Endometrial microvascular endothelial cells (primary cell): ENCODE data around the gene ARMC7. TPM values are rescaled to one million over a fixed set of nuclear protein-coding genes. Genes with fewer than 3 reads are reported as not detected.

Experiments
- in situ Hi-C: cut with HindIII; loops from 2 replicates; pipeline ENCODE4 v1.10.0; 2017; ENCODE audit warnings: low sequenced_read_pairs, low pct_unique_long_range_greater_than_20kb; ENCODE audit errors: inconsistent ontology term
- total RNA-seq: library from RNA; depleted of rRNA; stranded (reverse); fragments of >200 nt; gene quantifications from one replicate; pipeline ENCODE4 v1.2.3, GENCODE V29; 2015; ENCODE audit errors: inconsistent ontology term

ARMC7 gene
- total RNA-seq, 1 donor from 2014 or later, result 4.2 TPM

- in situ Hi-C loops, result no loop called here
Observed at GRCh38 chr17:75075597-75076336, 34.0 kb upstream of the ARMC7 start.

- in situ Hi-C loops, result no loop called here
Observed at GRCh38 chr17:75077072-75077495, 32.7 kb upstream of the ARMC7 start.

GRCh38 chr17:75077496-75078283 lies 32.1 kb upstream of the ARMC7 start:
- in situ Hi-C loops, result no loop called here

DNA sequence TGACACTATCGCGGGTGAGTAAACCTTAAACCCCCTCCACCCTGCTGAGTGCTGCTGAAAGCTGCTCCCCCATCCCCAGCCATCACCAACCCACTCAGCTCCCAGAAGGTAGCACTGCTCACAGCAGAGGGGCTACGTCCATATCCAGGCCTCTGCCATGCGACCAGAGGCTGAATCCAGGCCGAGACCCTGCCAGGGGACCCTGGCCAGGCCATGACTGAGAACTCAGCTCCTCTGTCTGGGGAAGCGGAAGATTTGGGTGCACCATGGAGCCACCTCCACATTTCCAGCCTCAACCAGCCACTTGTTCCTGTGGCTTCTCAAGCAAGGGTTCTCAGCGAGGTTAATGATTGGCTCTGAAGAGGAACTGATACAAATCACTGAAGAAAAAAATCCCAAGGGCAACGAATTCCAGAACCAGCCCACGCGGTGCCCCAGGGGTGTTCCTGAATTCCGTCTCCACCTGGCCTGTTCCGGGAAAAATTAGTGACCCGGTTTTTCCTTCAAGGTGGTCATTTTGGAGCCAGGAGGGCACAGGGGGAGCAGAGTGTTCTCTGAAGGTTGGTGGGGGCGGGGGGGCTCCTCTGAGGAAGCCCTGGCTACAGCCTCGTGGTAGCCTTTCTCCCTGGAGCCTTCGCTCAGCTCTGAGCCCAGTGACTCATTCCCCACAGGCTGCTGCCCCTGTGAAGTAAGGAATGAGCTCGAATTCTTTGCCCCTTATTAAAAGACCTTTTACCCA lies 31.3 kb upstream of the ARMC7 start:
- in situ Hi-C loops, result no loop called here

DNA sequence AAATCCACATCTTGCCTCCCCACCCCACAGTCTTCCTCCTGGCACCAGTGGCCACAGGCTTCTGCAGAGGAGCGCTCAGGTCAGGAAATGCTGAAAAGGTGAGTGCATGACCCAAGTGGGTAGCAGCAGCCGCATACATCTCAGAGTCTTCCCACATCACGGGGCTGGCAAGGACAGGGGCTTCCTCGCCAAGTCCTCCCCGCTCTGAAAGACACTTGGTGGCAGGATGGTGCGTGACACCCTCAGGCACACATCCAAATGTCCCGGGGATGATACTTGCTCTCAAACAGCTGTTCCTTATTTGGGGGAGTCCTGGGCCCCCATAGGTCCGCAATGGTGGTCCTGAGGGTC lies 30.8 kb upstream of the ARMC7 start:
- in situ Hi-C loops, result no loop called here

DNA sequence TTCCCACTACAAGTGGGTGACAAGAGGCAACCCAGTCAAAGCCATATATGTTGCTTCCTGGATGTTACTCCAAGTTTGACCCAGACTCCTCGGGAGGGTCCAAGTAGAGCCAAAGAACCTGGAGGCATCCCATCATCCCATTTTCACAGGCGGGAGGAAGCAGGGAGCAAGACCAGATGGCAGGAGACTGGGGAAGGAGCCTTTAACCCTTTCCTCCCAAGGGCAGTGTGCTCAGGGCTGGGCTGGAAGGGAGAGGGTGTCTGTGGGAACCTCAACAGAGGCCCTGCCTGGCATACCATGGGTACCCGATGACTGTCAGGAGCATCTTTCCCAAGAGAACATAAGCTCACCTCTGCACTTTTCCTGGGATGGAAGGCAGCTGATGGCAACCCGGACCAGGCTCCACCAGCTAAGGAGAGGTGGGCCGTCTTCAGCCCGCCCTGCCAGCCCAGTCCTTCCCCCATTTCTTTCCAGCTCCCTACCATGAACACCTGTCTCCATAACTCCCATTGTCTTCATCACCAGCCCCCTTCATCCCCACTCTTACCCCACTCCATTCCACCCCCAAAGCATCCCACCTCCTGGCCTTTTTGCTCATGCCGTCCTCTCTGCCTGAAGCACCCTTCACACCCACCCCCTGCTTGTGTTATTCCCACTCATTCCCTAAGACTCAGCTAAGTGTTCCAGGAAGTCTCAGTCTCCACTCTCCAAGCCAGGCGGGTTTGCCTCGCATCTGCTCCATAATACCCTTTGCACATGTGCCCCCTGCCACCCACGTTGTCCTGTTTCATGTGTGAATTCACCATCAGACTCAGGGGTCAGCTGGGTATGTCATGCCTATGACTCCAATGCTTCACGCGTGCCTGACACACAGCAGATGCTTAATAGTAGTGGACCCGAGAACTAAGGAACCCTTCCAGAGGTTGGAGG lies 27.9 kb upstream of the ARMC7 start:
- in situ Hi-C loops, result no loop called here

DNA sequence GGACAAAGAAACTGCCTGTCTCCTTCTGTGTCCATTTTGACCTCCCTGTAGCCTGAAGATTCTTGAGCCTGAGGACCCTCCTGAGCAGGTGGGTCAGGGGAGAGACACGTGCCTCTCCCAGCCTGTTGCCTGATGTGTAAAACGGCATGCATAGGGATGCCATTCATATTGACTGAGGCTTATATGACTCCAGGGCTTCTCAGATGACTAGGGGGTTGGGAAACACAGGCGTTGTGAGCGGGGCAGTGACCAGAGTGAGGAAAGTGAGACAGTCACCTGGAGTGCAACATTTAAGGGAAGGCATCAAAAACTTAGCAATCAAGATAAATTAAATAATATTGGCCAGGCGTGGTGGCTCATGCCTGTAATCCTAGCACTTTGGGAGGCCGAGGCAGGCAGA lies 27.1 kb upstream of the ARMC7 start:
- in situ Hi-C loops, result no loop called here

DNA sequence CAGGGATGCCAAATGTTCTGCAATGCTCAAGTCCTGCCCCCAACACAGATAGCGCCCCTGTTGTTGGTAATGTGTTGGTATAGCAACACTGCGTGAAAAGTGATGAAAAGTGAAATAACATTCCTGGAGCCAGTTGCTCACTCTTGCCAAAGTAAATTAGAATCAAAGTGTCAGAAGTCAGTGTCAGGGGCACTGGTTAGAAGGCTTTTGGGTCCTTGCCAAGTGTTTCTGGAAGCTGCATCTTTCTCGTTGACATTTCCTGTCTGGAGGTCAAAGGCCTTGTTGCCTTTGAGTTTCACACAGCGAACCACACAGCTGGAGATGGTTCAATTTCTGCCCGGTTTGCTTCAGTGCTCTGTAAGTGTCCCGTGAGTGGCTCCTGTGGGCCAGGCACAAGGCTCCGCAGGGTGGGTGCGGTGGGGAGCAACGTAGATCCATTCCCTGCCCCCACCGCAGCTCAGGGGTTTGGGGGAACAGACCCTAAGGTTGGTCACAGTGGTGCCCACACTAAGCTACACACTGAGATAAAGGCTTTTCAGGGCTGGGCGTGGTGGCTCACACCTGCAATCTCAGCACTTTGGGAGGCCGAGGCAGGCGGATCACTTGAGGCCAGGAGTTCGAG lies 25.6 kb upstream of the ARMC7 start:
- in situ Hi-C loops, result no loop called here

- in situ Hi-C loops, result no loop called here
Observed at GRCh38 chr17:75086496-75087181, 23.1 kb upstream of the ARMC7 start.

- in situ Hi-C loops, result no loop called here
Observed at GRCh38 chr17:75087182-75087557, 22.6 kb upstream of the ARMC7 start.

DNA sequence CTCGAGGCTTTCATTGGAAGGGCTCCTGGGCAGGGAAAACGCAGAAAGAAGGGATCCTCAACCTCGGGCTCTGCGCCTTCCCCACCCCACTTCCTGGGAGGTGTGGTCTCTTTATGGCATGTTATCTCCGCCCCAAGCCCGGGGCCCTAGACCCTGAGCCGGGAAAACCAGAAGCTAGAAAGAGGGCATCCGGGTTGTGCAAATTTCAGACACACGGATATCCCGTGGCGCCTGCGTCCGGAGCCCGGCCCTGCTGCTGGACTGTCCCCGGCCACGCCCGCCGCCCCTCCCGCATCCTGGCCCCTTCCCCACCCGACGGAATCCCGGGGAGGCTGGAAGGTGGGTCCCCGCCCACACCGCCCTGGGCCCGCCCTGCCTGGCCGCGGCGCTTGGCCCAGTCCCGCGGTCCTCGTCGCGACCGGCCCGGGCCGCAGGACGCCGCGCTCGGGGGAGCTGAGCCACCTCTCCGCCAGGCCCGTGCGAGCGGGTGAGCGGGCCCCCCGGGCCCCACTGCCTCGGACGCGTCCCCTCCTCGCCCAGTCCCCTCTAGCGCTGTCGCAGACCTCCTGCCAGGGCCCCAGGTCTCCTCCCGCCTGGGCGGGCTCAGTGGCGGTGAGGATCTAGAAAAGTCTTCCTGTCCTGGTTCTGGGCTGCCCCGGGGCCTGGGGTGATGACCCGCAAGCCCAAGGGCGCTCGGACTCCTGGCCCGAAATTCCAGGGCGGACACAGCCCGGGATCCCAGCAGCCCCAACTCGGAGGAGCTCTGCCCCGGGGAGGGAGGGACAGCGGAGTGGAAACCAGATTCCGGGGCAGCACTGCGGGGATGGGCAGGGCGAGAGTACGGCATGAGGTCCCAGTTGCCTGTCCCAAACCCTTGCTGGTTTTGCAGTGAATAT lies 22.0 kb upstream of the ARMC7 start, which contains the start of gene SLC16A5:
Gene SLC16A5, plus strand, starts transcription at position 397 of the 896 bp plus-strand sequence. CDS start 5,683 bp downstream, outside the sequence.
- in situ Hi-C loops, result no loop called here

DNA sequence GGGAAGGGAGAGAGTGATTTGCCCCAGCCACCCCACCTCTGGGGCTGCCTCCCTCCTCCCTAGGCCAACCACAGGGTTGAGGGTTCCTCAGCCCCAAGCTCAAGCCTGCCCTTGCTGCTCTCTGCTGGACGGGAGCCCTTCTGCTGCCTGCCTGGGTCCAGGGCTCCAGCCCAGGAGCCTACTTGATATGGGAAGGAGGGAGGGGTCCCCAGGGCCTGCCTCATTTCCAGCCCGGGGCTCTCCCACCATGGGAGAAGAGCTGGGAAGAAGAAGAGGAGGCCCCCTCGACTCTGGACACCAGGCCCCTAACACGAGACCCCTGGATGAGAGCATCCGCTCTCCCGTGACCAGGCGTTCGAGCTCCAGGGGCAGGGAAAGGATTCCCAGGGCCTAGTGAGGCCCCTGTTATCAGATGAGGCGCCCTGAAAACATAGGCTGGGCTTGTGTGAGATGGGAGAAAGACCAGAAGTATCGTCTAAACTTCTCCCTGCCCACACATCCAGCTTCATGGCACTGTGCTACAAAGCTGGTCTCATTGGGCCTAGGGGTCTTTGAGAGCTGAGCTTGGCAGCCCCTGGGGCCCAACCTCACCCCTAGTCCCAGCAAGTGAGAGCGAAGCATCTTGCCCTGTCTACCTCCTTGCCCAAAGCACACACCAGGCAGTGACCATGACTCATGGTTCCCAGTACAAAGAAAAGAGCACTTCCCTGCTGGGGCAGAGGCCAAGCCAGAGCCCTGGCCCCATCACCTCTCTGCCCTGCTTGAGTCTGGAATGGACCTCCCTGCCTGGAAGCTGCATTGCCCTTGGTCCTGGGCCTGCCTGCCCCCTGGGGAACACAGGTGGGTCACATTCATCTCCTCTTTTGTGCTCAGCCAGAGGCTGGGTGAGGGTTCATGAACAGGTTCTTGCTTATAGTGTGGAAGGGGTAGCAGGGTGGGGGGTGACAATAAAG lies 21.0 kb upstream of the ARMC7 start:
- in situ Hi-C loops, result no loop called here

GRCh38 chr17:75090871-75091854 lies 18.6 kb upstream of the ARMC7 start:
- in situ Hi-C loops, result no loop called here

DNA sequence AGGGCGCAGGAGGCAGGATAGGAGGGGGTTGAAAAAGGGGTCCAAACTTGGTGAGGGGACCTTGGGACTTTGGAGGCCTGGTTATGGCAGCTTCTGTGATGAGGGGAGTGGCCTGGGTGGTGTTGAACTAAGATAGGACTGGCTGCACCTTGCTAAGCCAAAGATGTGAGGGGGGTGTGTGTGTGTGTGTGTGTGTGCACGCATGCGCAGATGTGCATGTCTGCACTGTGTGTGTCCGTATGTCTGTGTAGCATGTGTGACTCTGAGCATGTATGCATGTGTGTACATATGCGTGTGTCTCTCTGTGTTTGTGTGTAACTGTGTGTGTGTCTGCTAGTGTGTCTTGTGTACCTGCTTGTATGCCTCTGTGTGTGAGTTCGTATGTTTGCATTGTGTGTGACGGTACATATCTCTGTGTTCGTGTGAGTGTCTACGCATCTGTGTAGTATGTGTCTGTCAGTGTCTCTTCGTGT lies 17.9 kb upstream of the ARMC7 start:
- in situ Hi-C loops, result no loop called here
